Measurements from ENCODE around the gene GATD1.

The GATD1 gene

GRCh38 chr11:726278-727220, 50.7 kb downstream of the GATD1 start:
- no peak for DNase-seq (ENCODE audit: low spot score)

GRCh38 chr11:725624-726202, 51.6 kb downstream of the GATD1 start:
- DNase-seq (ENCODE audit: low spot score), result no peak

GRCh38 chr11:724778-725386, 52.4 kb downstream of the GATD1 start:
- no peak for DNase-seq (ENCODE audit: low spot score)

GRCh38 chr11:724049-724777, 53.1 kb downstream of the GATD1 start:
- DNase-seq (ENCODE audit: low spot score), result no peak

- no peak for DNase-seq (ENCODE audit: low spot score)
Observed at GRCh38 chr11:723120-723883, 54.0 kb downstream of the GATD1 start.

GRCh38 chr11:722346-722811, 54.9 kb downstream of the GATD1 start:
- DNase-seq (ENCODE audit: low spot score), result no peak

DNA sequence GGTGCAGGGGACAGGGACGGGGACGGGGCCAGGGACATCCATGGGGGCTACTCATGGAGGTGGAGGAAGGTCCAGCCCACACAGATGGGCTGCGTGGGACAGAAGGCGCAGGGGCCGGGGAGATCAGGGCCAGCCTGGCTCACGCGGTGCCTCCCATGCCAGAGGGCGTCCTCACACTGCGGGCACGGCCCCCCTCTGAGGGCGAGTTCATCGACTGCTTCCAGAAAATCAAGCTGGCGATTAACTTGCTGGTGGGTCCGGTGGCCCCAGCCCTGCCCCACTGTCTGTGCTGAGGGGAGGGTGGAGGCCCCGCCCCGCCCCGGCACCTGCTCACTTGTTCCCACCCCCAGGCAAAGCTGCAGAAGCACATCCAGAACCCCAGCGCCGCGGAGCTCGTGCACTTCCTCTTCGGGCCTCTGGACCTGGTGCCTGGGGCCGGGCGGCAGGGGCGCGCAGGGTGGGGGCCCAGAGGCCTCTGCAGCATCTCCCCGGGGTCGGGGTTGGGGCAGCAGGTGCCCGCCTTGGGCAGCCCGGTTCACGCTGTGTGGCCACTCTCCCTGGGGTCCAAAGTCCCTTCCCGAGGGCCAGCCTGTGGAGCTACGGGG, 55.4 kb downstream of the GATD1 start:
- DNase-seq (ENCODE audit: low spot score), result no peak

GRCh38 chr11:721247-721740, 56.0 kb downstream of the GATD1 start:
- no peak for DNase-seq (ENCODE audit: low spot score)

- no peak for DNase-seq (ENCODE audit: low spot score)
Observed at GRCh38 chr11:720642-721246, 56.5 kb downstream of the GATD1 start.

DNA sequence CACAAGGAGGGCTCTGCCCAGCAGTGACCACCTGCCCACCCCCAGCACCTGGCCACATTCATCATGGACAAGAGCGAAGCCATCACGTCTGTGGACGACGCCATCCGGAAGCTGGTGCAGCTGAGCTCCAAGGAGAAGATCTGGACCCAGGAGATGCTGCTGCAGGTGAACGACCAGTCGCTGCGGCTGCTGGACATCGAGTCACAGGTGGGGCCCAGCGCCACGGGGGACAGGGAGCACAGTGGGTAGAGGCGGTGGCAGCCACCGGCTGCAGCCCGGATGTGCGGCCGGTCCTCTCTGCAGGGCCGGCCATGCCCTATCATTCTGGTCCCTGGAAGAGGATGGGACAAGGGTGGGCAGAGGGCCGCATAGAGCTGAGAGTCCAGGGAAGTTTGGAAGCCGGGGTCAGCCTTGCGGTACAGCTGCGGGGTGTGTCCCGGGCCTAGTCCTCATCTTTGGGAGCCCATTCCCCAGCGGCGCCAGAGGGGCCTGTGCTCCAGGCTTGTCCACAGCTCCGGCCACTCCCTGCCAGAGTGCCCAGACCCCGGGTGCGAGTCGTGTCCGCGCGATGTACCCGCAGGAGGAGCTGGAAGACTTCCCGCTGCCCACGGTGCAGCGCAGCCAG, 57.2 kb downstream of the GATD1 start:
- DNase-seq (ENCODE audit: low spot score), result no peak

- DNase-seq (ENCODE audit: low spot score), result no peak
Observed at GRCh38 chr11:719214-720016, 57.9 kb downstream of the GATD1 start.

Measured in HuH-7 (cell line).